Raji (cell line): Measurements from ENCODE around the gene GLCCI1.

Experiments
- POLR2A ChIP-seq: IDR thresholded peaks from 2 replicates; pipeline ENCODE4 v1.6.1; 2011; ENCODE audit warnings: low read depth, low read length, control low read depth; ENCODE audit not compliant: insufficient read depth

GLCCI1 gene

DNA sequence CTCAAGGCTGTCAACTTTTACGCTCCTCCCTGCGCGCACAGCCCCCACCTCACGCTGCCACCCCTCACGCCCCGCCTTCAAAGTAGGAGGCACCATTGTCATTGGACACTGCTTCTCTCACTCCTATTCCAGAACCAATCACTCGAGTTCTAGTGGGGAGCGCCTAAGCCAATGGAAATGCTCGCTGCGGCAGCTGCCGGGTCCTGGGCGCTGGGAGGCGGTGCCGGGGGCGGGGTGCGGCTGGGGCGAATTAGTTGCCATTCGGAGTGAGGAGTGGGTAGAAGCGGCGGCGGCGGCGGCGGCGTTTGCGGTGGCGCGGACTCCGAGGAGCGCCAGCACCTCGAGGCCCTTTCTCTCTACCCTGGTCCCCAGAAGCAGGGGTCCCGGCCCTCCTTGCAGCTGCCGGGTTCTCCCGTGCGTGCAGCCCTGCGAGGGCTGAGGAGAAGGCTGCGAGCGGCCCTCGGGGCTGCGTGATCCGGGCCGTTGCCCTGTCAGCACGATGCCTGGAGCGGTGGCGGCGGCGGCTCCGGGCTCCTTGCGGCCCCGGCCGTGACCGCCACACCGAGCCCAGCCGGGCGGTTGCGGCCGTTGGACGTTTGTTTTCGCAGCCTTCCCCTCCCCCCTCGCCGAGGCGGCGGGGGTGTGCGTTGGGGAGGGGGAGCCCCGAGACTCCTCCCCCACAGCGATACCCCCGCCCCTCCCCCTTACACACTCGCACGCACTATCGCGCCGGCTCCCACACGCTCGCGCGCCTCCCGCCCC, at the start of gene GLCCI1:
GLCCI1 (plus strand) TSS at position 253 of the 762 bp plus-strand sequence. CDS start 555 bp downstream, outside the sequence.
- TF ChIP-seq POLR2A, result peak; percentile 77

GRCh38 chr7:7919449-7919945, 49.1 kb upstream of the GLCCI1 start:
- TF ChIP-seq POLR2A, result no peak

DNA sequence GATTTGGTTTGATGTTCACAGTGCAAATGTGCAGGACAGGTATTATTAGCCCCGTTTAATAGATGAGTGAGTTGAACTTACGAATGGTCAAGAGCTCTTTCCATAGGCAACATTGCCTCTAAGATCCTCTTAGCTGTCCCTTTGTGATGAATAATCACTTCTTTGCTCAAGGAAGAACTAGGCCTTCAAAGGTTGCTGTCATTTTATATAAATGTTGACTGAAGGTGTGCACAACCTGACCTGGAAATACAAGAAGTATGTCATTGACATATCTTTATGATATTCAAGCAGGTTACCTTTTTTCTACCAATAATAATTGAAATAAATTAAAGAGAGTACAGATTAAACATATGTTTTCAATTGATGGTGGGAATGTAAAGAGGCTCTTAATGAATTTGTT, 48.5 kb upstream of the GLCCI1 start:
- TF ChIP-seq POLR2A, result no peak

DNA sequence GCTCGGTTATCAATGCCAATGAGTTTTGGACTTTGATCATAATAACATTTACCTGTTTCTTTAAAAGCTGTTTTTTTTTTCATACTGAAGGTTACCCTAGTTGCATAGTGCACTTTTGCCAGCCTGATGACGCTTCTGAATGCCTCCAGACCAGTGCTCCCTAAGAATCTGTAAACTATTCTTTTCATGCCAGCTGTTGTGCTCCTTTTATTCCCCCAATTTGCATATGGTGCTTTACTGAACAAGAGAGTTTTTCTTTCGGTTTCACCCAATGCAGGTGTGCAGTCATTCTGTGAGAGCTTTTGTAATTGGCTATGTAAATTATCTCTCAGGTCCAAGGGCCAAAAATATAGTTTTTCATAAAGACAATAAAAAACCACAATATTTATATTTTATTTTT, 48.1 kb upstream of the GLCCI1 start:
- no peak for TF ChIP-seq POLR2A

GRCh38 chr7:7921830-7922229, 46.8 kb upstream of the GLCCI1 start:
- no peak for TF ChIP-seq POLR2A

- TF ChIP-seq POLR2A, result no peak
These were observed 45.8 kb upstream of the GLCCI1 start for GRCh38 chr7:7922684-7923385.

DNA sequence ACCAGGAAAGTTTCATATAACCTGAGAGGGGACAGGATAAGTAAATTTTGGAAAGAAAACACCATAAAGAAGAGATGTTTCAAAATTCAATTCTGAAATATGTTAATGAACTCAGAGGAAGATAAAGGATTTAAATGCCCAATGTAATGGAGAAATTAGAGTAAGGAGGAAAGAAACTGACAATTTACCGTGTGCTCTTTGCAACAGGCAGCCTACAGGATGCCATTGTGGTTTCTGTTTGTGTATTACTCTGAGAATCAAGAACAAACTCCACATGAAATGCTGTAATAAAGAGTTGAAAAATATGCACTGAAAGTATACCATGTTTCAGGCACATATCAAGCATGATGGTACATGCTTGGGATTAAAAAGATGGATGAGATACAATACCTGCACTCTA, 44.8 kb upstream of the GLCCI1 start:
- no peak for TF ChIP-seq POLR2A

DNA sequence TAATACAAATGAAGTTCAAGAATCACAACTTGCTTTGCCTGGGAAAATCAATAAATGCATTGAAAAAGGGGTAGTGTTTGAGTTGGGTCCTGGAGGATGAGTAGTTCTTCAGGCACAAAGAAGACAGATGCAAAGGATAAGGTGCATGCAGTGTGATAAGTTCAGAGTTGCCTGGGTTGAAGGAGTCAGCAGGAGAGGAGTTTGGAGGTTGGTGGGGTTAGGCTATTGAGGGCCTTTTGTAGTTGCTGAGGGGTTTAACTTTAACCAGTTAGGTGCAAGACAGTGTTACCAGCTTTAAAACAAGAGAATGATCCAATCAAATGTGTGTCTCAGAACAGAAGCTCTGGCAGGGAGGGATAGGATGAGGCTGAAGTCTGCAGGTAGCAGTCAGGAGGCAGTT, 44.3 kb upstream of the GLCCI1 start:
- TF ChIP-seq POLR2A, result no peak

GRCh38 chr7:7931626-7932025, 37.0 kb upstream of the GLCCI1 start:
- no peak for TF ChIP-seq POLR2A

- no peak for TF ChIP-seq POLR2A
These were observed 36.0 kb upstream of the GLCCI1 start for GRCh38 chr7:7932553-7932952.

GRCh38 chr7:7933915-7934526, 34.6 kb upstream of the GLCCI1 start:
- no peak for TF ChIP-seq POLR2A

- no peak for TF ChIP-seq POLR2A
These were observed 33.7 kb upstream of the GLCCI1 start for GRCh38 chr7:7934945-7935344.

- no peak for TF ChIP-seq POLR2A
These were observed 30.1 kb upstream of the GLCCI1 start for GRCh38 chr7:7938471-7938870.

- TF ChIP-seq POLR2A, result no peak
These were observed 24.6 kb upstream of the GLCCI1 start for GRCh38 chr7:7943951-7944350.

DNA sequence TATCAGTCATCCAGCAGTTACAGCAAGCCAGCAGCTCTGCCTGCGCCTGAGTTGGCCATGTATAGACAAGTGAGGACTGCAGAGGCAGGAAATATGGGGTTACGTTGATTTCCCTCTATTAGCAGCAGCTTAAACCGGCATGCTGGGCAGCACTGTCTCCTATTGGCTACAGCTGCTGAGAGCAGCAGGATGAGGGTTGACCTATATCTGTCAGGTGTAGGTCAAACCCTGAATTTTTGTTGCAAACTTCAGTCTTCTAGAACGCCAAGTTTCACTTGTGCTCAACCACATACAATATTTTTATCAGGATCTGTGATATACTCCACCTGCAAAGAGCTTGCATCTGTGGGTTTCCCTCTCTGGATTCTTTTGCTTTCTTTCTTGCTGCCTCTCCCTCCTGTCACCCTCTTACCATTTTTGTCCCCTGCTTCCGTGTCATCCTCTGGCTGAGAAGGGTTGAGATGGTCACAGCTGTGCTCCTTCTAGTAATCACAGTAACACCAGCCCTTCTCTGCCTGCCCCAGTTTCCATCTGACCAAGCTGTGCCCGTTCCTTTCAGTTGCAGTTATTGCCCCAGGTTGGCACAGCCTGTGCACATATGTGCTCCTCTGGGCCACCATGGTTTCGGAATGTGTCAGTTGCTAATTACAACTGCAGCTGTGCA, 23.8 kb upstream of the GLCCI1 start:
- 0 out of 2 replicates have a peak, but pooled peaks have one; percentile 24 for TF ChIP-seq POLR2A
